HG03342 (cell line): ENCODE measurements around the gene NALCN.

Experiments
- ATAC-seq: cut with Tn5 transposase; IDR thresholded peaks from one replicate; pipeline ENCODE4 v1.9.1; 2021; ENCODE audit warnings: mild to moderate bottlenecking, moderate library complexity; ENCODE audit not compliant: unreplicated experiment

The NALCN gene

DNA sequence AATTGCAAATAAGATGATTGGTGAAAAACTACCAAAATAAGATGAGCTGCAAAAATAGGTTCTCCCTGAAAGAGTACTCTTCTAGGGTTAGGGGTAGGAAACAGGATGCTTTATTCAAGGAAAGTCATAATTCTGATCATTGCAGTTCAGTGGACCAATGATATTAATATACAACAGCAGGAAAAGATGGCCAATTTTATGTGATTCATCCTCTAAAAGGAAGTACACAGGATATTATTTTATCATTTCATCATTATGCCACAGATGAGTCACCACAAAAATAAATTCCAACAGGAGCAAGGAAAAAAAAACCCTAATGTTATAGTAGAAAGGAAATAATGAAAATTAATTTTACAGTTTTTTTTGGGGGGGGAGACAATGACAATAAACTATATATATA is 205.0 kb downstream of the NALCN start:
- no peak for ATAC-seq

DNA sequence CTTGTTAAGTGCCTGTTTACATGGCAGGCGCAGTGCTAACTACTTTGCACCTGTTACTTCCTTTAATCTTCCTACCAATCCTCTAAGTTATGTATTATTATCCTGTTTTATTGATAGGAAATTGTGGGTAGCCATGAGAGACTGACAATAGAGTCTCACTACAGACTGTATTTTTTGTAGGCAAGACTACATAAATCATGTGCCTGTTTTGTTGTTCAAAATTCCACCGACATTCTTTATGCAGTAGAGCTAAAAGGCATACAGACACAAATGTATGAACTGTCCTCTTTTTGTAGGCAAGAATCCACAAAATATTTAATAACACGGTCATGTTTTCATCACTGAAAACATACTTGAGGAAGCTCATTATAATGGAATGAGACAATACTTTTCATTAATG is 205.5 kb downstream of the NALCN start:
- ATAC-seq, result no peak

DNA sequence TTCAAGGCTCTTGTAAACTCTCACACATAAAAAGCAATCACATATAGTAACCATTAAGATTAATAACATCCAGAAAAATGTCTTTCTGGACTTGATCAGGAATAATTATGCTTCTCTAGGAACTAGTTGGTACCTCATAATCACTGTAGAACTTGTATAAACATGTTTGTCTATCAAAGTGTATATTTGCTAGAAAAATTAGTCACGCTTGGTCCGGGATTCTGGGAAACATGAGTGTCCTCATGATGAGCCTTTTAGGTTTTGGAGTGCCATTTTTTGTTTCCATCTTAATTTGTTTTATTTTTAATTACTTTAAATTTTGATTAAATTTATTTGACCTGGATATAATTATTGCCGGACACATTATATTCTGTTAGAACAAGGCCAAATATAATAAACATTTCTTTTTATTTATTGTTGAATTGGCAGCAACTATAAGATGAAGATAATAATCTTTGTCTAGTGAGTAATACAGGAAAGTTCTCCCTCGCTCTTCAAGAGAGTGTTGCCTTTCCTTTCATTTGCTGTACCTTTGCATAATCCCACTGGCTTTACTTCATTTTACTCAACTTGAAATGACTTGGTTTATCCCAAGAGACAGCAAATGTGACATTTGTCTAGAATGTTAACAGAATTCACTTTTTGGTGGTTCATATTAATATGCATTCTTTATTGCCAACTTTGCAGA is 207.0 kb downstream of the NALCN start:
- ATAC-seq, result no peak

DNA sequence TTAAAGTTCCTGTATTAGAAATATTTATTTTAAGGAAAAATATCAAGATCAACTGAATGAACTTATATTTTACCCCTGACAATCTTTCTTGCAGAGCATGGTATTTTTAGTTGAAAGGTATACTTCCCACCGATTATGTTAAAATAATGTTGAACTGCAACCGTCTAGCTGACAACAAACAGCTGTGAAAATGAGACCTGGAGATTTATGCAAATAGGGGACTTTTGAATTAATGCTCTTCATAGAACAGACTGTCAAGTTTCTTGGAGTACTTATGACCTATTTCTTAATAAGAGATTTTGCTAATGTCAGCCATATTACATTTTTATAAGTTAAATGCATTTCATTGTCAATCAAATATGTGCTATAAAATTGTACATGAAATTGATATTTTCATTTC is 210.9 kb downstream of the NALCN start:
- no peak for ATAC-seq

DNA sequence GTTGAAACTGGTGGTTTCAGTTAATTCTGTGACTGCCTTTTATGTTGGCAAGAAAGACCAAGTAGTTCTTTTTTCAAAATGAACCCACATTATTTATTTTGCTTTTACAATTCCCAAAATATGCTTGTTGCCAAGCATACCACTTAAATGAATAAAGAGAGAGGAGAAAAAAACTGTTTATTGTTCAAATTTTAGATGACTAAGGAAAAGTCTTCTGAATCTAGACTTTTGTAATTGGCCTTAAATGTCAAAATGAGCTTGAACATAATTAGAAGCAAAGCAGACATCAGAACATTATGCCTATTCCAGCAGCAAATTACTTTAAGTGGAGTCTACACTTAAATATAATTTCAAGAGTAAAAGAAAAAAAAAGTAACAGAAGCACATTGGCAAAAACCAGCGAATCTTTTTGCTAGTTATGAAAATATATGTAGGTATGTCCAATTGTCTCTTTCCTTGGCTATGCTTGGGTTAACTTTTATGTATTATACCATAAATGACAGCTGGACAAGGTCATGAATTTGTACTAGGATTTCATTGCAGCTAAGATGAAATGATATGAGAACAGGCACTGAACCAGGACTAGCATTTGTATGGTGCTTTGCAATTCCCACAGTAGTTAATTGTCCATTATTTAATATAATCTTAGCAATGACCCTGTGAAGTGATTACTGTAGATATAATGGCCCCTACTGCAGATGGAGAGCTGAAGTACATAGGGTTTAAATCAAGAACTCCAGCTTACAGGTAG is 211.9 kb downstream of the NALCN start:
- no peak for ATAC-seq

DNA sequence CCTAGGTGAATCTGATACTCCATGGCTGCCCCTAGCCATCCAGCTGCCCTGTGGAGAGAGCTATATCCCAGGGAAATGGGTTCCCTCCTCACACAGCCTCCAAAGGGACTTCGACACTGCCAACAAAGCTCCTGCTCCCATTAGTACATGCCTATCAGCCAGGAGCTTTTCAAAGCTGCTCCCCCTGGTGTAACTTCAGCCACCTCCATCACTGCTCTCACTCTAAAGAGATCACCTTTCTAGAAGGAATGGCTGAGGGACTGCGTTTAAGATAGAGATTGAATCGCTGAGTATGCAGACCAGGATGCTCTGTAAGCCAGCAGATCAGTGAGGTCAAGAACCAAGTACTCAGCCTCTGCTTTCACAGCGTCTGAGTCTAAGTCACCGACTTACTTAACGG is 213.7 kb downstream of the NALCN start:
- no peak for ATAC-seq

DNA sequence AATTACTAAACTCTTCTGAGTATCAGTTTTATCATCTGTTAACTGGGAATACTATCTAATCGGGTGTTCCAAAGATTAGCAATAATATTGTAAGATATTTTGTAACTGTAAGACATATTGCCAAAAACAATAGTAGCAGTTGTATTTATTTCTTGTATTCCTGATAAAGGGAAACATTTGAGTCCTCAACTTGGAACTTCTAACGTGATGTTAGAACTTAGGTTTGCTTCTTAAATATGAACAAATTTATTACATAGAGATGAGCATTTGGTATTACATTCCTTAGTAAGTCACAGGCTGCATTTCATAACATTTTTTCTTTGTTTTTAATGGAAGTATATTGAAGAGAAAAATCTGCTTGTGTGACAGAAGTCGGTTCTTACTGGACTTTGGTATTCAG is 225.3 kb downstream of the NALCN start:
- ATAC-seq, result no peak

DNA sequence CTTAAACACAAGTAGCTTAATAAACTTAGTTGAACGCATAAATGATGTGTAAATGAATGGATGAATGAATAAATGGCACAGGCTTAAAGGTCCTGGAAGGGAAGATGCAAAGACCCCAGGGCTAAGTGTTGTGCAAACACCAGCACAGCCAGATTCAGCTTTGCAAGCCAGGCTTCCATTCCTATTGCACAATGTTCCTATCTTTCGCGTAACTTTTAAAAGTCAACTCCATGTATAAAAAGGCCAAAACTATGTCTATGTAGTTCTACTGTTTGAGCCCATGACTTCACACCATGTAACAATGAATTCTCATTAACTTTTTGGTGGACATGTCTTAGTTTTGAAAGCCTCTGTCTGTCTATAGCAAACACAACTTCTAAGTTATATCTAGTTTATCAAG is 226.0 kb downstream of the NALCN start:
- no peak for ATAC-seq

DNA sequence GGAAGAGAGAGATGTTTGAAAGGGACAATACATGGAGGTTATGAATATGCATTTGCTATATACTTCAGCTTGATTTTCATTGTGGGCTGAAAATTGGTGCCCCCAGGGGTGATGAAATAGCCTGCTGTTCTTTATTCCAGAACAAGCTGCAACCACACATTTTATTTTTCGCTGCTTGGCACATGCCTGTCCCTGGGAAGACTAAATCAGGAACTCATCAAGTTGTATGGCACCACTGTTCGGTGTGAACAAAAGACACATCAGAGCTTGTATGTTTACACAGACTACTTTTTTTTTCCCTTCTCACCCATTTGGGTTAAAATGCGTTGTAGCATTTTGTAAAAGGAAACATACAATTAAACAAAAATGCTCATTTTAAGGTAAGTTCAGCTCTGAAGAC is 230.7 kb downstream of the NALCN start:
- no peak for ATAC-seq

DNA sequence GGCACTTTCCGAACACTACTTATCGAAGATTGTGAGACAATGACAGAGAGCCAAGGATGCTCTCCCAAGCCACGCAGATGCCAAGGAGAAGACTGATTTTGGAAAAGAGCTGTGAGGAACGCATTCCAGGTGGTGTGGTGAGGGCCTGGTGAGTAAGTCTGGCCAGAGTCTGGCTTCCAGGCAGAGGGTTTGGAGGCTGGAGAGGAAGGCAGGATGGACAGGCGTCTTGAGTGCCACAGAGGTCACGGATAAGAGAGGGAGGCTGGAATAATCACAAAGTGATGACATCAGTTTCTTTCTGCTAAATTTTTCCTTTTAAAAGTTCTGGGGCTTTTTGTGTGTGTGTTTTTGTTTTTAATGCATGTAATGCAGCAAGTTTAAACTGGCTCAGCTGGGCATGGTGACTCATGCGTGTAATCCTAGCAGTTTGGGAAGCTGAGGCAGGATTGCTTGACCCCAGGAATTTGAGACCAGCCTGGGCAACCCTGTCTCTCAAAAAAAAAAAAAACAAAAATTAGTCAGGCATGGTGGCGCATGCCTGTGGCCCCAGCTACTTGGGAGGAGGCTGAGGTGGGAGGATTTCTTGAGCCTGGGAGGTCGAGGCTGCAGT is 235.1 kb downstream of the NALCN start:
- ATAC-seq, result no peak

DNA sequence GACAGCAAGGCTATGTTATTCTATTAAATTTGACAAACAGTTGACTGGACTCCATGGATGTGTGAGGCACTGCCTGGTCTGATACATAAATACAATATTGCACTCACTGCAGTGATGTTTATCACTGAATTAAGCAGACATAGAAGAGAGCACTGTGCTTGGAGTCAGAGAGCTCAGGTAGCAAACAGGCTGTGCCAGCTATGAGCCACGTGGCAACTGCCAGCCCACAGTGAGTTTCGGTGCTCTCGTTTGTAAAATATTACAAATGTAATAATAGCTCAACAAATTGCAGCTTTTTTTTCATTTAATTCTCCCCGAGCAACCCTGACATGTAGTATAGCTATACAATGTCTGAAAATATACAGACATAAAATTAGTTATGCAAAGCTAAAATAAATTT is 237.3 kb downstream of the NALCN start:
- no peak for ATAC-seq

DNA sequence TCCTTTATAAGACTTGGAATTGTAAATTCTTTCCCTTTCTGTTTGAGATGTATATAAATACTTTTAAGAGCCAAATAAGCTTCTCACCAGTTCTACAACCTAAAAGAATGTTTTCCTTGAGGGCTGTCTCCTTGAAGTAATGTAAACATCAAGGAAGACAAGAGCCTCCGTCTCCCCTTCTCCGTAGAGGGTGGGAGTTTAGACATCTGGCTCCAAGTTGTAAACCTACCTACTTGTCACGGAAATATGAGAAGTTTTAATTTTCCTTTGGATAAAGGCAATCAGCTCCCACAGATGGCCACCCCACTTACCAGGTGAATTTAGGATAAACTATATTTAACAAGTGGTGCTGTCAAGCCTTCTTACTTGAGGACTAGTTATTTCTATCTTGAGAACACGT is 237.9 kb downstream of the NALCN start:
- ATAC-seq, result no peak

DNA sequence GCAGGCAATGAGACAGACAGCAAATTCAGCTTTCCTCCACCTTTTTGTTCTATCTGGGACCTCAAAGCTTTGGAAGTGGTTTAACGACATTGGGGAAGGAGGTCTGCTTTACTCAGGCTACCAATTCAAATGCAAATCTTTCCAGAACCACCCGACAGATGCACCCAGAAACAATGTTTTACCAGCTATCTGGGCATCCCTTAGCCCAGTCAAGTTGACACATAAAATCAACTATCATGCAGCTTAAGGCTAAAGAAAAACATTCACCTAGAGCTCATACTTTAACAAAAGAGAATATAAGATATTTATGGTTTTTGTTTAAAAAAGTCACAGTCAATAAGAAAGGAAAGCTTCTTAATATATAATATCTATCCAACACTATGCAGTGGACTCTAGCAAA is 246.0 kb downstream of the NALCN start:
- ATAC-seq, result no peak

DNA sequence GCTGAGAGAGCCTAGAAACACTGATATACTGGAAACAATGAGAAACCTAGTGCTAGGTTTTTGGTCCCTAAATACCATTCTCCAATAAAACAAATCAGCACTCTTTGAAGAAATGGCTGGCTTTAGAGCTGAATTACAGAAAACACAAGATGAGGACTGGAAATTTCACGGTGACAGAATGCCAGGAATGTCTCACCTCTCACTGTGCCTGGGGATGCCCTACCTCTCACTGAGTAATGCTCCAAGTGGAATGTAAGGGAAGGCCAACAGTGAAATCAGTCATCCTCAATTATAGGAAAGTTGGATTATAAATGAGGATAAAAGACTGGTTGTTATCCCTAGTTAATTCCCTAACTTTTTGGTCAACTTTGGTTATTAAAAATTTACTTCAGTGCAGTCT is 259.0 kb downstream of the NALCN start:
- ATAC-seq, result no peak

DNA sequence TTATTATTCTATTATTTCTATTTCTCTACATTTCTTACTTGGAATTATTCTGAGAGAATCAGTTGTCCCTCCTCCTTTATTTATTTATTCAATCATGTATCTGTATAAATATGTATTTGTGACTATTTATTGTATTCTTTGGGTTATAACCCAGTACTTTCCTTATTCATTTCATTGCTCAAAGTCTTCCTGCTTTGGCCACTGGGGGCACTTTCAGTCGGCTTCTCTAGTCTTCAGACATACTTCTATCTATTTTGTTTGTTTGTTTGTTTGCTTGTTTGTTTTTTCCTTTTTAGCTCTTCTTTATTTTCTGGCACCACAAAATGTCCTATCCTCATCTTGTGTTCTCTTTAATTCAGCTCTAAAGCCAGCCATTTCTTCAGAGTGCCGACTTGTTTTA is 260.4 kb downstream of the NALCN start:
- peak; percentile 71 for ATAC-seq

DNA sequence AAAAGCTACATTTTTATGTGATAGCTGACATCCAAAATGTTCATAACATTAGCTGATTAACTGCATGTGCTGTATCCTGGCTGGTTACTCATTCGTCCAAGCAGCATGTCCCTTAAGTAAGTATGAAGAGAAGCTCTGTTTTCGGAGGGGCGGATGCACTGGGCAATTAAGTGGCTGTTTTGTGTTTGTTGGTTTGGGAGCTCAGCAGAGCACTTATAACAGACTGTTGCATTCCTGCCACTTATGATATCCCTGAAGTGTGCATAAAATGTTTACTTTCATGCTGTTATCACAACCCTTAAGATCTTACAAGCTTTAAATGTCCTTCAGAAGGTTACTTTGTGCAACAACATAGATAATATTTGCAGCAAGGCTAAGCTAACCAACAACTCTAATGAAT is 264.1 kb downstream of the NALCN start:
- no peak for ATAC-seq

DNA sequence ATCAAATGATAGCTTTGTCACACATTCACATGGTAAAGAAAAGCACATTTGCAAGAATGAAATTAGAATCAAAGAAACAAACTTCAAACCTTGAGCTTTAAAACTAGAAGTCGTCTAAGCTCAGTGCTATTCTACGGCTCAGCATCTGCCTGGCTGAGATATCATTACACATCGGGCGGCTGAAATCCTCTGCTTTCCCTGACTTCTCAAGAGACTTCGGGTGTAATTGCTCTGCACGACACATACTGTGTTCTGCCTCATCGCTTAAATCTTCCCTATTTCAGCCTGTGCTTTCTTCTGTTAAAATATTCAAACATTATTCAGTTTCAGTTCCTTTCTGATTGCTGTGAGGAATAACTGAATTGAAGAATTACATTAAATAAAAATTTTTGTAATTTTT is 265.3 kb downstream of the NALCN start:
- no peak for ATAC-seq

DNA sequence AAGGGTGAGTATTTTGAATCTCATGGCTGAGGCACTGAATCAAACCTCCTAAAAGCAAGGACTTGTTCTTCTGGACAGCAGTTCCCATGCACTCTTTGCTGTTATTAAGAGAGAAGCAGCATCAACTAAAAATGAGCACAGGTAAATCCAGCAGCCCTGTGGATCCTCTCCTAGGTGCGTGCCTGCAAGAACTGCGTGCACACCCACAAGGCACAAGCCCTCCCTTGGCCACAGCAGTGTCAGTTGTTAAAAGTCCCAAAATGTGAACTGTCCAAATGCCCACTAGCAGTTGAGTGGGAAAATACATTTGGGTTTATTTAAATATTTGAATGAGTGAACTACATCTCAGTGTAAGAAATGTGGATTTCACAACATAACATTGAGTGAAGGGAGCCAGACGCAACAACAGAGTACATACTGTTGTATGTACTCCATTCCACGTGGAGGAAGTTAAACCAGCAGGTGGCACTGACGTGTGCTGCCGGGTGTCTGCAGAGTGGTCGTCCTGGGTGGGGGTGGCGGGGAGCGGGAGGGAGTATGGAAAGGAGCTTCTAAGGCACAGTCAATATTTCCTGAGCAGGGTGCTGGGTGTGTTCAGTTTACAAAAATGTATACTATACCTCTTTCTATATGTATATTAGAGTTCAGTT is 266.4 kb downstream of the NALCN start:
- no peak for ATAC-seq

DNA sequence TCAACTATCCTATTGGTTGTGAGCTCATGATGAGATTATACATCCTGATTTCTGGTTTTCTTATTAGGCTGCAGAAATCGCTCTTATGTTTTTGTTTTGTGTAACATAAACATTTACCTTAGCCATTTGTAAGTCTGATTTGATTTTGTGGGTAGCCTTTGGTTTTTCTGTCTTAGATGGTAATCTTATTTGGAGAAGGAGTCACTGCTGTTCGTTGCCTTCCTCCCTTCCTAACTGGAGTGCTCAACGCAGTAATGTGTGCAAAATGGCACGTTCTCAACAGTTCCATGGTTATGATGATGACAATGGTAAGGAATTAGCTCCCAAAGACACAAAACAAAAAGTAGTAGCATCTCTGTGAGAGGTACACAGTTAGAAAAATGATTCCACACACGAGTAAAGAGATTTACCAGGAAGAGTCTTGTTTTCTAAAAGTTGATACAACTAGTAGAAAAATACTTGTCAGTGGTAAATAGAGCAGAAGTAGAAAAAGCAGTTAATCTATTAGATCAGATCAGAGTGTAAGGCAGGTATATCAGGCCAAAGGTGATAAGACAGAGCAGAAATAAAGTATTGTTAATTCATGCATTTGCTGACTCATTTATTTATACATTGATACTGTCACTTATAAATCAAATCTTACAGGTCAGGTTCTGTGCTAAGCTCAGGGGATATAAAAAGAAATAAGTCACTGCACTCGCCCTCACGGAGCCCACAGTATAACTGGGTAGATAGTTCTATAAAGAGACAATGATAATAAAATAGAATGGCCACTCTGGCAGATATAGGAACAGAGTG is 270.0 kb downstream of the NALCN start:
- no peak for ATAC-seq

DNA sequence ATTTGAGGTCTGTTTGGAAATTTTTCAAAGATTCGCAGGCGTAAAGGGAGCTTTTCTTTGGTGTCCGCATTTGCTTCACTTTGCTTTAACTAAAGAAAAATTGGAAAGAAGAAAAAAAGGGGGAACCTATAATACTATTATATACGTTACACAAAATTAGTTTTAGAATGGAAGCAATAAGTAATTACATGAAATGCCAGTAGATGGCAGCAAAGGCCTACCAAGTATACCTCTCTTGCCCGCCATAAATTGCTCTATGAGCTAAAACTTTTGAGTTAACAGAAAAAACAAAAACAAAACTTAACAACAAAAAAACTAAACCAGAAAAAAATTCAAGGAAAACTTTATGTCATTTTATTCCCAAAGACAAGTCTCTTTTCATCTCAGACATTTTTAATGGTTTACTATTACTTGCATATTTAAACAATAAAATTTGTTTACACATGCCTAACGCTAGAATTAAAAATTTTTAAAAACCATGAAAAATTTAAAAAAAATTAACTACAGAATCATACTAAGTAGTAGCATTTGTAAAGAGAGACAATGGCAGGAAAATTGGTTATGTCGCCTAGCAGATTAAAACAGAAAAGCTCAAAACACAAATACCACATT is 271.4 kb downstream of the NALCN start:
- peak; percentile 80 for ATAC-seq

DNA sequence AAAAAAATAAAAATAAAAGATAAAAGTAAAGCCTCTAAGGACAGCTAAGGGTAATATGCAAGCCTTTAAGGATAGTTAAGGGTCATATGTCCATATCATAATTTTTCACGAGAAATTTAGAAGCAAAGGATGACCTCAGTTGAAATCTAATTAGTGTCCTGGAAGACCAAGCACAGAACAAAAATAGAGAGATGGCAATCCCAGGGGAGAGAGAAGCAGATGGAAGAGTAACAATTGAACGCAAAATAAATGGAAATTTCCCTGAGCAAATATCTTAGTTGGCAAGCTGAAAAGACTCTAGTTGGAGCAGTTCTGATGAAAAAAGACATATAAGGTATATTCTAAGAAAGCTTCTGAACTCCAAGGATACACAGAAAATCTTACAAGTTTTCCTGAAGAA is 275.4 kb downstream of the NALCN start:
- ATAC-seq, result no peak
